Activated CD4-positive, alpha-beta memory T cell treated with anti-CD3 and anti-CD28 coated beads, Interleukin-2, amount 10 ng/mL, durations not matched to agents 7 days and 5 days (primary cell): ENCODE measurements around the gene ELF5. TPM values are rescaled to one million over a fixed set of nuclear protein-coding genes. Genes with fewer than 3 reads are reported as not detected.
A peak's percentile ranks its signal among the peaks of the same experiment; 100 is the strongest.

Experiments
- CTCF ChIA-PET: fragments of 350-600 bp; sonication (Branson Sonifier 250); formaldehyde crosslinking; loops from one replicate; lab custom pipeline; 2021; ENCODE audit warnings: antibody characterized with exemption, inconsistent platforms; lab: Charles Lee
- POLR2A ChIA-PET: fragments of 350-600 bp; sonication (Branson Sonifier 250); formaldehyde crosslinking; loops from one replicate; lab custom pipeline; 2021; ENCODE audit warnings: antibody characterized with exemption; lab: Charles Lee
- DNase-seq: peaks from one replicate; pipeline ENCODE4 v3.0.0-alpha.2; 2020
- H3K27ac Mint-ChIP-seq: one replicate; pipeline ENCODE4 v1.8.0; 2021; ENCODE audit warnings: mild to moderate bottlenecking, mixed read lengths
- H3K27me3 Mint-ChIP-seq: one replicate; pipeline ENCODE4 v1.8.0; 2021; ENCODE audit warnings: mixed read lengths
- H3K36me3 Mint-ChIP-seq: one replicate; pipeline ENCODE4 v1.8.0; 2021; ENCODE audit warnings: low read depth, mixed read lengths
- H3K4me1 Mint-ChIP-seq: one replicate; pipeline ENCODE4 v1.8.0; 2021; ENCODE audit warnings: mixed read lengths
- H3K4me3 Mint-ChIP-seq: one replicate; pipeline ENCODE4 v1.8.0; 2021; ENCODE audit warnings: mild to moderate bottlenecking, mixed read lengths
- H3K9me3 Mint-ChIP-seq: one replicate; pipeline ENCODE4 v1.8.0; 2021; ENCODE audit warnings: mixed read lengths
- total RNA-seq, 2 experiments: library from RNA; stranded (reverse); gene quantifications; one replicate each; pipeline ENCODE4 v1.2.3, GENCODE V29; 2021

The ELF5 gene
- total RNA-seq, 2 experiments from 2014 or later: not detected

DNA sequence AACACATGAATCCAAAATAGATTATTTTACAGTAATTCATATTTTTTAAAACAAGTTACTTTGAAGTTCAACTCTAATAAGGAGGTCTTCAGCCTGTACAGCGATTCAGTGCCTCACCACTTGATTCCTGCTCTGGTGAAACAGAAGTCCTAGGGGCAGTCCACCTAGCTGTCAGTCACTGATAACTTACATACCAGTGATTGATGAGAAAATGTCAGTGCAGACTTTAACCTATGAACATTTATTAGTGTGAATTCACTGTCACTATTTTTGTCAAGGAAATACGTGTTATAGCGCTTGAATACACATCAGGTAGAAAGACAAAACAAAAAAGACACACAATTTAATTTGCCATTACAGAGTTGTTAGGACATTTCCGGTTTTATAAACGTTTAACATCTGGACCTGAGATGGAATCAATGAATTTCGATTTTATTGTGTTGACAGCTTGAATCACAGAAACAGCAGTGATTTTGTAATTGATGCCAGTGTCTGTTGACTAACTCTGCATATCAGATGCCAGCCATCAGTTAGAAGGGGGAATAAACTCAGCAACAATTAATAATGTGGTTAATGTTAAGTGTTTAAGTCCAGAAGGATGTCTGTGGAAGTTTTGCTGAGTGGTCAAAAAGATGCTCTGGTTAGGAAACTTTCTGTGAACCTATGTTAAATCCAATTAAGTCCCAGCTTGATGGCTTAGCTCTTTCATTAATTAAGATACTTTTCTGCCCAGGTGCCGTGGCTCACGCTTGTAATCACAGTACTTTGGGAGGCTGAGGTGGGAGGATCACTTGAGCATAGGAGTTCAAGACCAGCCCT is 34.5 kb downstream of the ELF5 start:
- DNase-seq: no peak
- Mint-ChIP-seq H3K4me3 (no peak overlapping the region), H3K36me3 (no peaks in the 10 kb centered on the region), H3K9me3 (no peaks in the 10 kb centered on the region), H3K27ac (no peak overlapping the region), H3K27me3 (peaks cover 11% of the 10 kb centered on the region), H3K4me1 (no peaks in the 10 kb centered on the region)
- POLR2A ChIA-PET: no interaction called here
- CTCF ChIA-PET: interaction anchor here (2.3 kb wide), 1 partner anchor 11 kb away, joined by 10 read pairs; no protein-coding TSS in a partner anchor

DNA sequence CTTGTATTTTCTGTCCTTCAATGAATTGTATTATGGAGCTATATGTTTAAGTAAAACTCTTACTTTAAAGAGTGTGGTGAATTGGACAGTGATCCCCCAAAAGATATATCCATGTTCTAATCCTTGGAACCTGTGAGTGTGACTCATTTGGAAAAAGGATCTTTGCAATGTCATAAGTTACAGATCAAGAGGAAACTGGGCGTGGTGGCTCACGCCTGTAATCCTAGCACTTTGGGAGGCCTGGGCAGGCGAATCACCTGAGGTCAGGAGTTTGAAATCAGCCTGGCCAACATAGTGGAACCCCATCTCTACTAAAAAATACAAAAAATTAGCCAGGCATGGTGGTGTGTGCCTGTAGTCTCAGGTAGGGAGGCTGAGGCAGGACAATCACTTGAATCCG is 36.7 kb downstream of the ELF5 start:
- Mint-ChIP-seq H3K9me3 (no peaks in the 10 kb centered on the region), H3K27me3 (peaks cover 11% of the 10 kb centered on the region)
- CTCF ChIA-PET: interaction anchor here (1.6 kb wide), 1 partner anchor 9 kb away, joined by 6 read pairs; no protein-coding TSS in a partner anchor

DNA sequence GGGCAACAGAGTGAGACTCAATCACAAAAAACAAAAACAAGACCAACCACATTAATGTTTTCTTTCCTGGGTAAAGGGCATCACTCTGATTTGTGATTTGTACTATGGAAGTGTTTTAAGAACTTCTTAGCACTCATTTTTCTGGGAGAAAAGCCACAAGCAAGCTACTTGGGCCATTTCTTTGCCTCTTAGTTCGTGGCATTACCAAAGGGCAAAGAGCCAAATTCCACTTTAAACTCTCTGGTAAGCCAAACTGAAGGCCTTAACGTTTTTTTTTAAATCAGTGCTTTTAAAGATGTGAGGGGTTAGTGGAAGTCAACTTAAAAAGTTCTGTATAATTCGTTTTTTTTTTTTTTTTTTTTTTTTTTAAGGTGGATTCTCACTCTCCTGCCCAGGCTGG is 37.9 kb downstream of the ELF5 start:
- no peaks in the 10 kb centered on the region for H3K9me3 Mint-ChIP-seq
- no peak overlapping the region for H3K4me3 Mint-ChIP-seq
- H3K36me3 Mint-ChIP-seq: peaks cover 4% of the 10 kb centered on the region
- H3K4me1 Mint-ChIP-seq: no peaks in the 10 kb centered on the region
- H3K27ac Mint-ChIP-seq: no peak overlapping the region
- no peak for DNase-seq
- ChIA-PET POLR2A (no interaction called here), CTCF (interaction anchor here (1.6 kb wide), 1 partner anchor 8 kb away, joined by 6 read pairs; no protein-coding TSS in a partner anchor)
- H3K27me3 Mint-ChIP-seq: peaks cover 11% of the 10 kb centered on the region

More for the DNA sequence above, 36.7 kb downstream of the ELF5 start:
- DNase-seq: no peak
- H3K4me1 Mint-ChIP-seq: no peaks in the 10 kb centered on the region
- H3K36me3 Mint-ChIP-seq: peaks cover 4% of the 10 kb centered on the region
- POLR2A ChIA-PET: no interaction called here
- H3K4me3 Mint-ChIP-seq: no peak overlapping the region
- no peak overlapping the region for H3K27ac Mint-ChIP-seq

DNA sequence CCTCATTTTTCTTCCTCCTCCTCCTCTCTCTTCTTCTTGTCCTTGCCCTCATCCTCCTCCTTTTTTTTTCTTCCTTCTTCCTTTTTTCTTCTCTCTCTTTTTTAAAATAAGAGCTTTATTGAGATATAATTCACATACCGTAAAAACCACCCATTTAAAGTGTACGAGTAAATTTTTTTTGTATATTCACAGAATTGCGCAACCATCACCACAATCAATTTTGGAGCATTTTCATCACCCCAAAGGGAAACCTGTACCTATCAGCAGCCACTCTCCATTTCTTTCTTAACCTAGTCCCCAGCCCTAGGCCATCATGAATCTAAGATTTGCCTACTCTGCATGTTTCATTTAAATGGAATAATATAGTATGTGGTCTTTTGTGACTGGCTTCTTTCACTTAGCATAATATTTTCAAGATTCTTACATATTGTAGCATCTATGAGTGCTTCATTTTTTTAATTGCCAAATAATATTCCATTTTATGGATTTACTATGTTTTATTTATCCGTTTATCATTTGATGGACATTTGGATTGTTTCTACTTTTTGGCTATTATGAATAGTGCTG is 39.9 kb downstream of the ELF5 start:
- no peak overlapping the region for H3K4me3 Mint-ChIP-seq
- no peaks in the 10 kb centered on the region for H3K4me1 Mint-ChIP-seq
- ChIA-PET CTCF (no interaction called here), POLR2A (no interaction called here)
- peaks cover 4% of the 10 kb centered on the region for H3K36me3 Mint-ChIP-seq
- no peak for DNase-seq
- H3K9me3 Mint-ChIP-seq: no peaks in the 10 kb centered on the region
- H3K27ac Mint-ChIP-seq: no peak overlapping the region
- peaks cover 2% of the 10 kb centered on the region for H3K27me3 Mint-ChIP-seq

DNA sequence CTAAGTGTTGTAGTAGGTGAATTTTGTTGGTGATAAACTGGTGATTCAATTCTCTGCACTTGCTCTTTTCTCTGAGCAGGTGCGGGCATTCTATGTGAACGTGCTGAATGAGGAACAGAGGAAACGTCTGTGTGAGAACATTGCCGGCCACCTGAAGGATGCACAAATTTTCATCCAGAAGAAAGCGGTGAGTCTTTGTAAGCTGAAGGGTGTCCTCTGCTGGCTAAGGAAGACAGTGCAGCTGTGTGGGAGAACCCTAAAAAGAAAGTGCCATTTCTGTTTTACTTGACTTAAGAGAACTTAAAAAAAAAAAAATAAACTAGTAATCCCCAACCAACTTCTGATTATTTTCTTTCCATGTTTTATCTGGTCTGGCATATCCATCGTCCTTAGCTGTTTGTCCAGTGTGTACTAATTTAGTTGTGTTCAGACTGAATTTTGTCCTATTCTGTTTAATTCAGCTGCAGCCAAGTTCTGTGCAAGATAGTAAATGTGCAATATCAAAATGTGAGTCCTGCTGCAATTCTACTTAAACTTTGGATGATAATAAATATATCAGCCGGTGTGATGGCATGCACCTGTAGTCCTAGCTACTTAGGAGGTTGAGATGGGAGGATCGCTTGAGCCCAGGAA is 45.3 kb downstream of the ELF5 start:
- peaks cover 6% of the 10 kb centered on the region for H3K4me1 Mint-ChIP-seq
- no peak overlapping the region for H3K4me3 Mint-ChIP-seq
- H3K27ac Mint-ChIP-seq: no peak overlapping the region
- peaks cover 38% of the 10 kb centered on the region for H3K36me3 Mint-ChIP-seq
- H3K27me3 Mint-ChIP-seq: no peaks in the 10 kb centered on the region
- ChIA-PET CTCF (interaction anchor here (0.6 to 2.7 kb wide), 27 partner anchors 8 to 660 kb away, joined by 3 to 19 read pairs (median 4); partner anchors contain the start of genes ABTB2 and CAT), POLR2A (interaction anchor here (1.2 kb wide), 1 partner anchor 30 kb away, joined by 3 read pairs; the partner anchor contains the start of gene CAT)
- peaks cover 10% of the 10 kb centered on the region for H3K9me3 Mint-ChIP-seq
- peak; percentile 56 for DNase-seq

DNA sequence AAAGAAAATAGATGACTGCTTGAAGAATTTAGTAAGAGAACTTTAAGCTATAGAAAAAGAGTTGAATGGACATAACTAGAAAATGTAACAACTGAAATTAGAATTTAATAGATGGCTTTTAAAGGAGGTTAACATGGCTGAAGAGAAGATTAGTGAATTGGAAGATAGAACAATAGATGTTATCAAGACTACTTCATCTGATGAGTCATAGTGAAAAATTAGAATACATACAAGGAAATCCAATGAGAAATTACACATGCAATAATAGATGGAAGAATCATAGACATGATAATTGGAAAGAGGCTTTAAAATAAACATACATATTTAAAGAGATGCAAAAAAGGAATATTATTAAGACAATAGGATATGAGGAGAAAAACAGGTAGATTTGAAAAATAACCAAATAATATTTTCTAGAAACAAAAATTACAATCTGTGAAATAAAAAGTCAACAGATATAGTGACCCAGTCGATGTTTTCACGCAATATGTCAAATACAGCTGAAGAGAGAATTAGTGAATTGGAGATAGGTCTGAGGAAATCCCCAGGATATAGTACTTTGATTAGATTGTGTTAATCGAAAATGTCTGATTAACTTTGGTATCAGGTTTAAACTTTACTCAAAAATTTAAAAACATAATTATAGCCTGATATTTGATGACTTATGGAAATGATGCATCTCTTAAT is 46.6 kb downstream of the ELF5 start:
- H3K36me3 Mint-ChIP-seq: peaks cover 40% of the 10 kb centered on the region
- H3K4me3 Mint-ChIP-seq: no peak overlapping the region
- H3K4me1 Mint-ChIP-seq: peaks cover 6% of the 10 kb centered on the region
- H3K9me3 Mint-ChIP-seq: peaks cover 10% of the 10 kb centered on the region
- H3K27ac Mint-ChIP-seq: no peak overlapping the region
- H3K27me3 Mint-ChIP-seq: no peaks in the 10 kb centered on the region
- ChIA-PET POLR2A (interaction anchor here (1.2 kb wide), 1 partner anchor 28 kb away, joined by 3 read pairs; the partner anchor contains the start of gene CAT), CTCF (interaction anchor here (0.7 to 2.7 kb wide), 12 partner anchors 9 to 470 kb away, joined by 3 to 19 read pairs (median 4); partner anchors contain the start of genes ABTB2 and CAT)
- no peak for DNase-seq

DNA sequence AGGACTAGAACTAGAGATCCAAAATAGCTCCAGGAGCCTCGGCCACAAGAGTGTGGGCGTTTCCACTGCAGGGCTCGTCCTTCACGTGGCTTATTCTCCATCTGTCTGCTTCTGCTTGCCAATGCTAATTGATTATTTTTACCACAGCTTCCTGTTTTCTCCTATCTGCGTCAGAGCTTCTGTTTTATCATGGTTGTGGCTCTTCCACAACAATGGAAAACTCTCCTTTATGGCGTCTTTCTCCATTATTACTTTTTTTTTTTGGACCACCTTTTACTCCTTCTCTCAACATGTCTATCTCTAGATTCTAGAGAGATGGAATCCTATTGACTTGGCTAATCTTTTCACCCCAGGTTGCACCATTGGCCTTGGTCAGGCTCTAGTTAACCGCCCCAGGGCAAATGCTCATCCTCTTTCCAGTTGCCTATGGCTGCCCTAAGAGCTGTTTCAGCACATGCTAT is 49.0 kb downstream of the ELF5 start:
- POLR2A ChIA-PET: no interaction called here
- peaks cover 42% of the 10 kb centered on the region for H3K36me3 Mint-ChIP-seq
- H3K9me3 Mint-ChIP-seq: peaks cover 10% of the 10 kb centered on the region
- no peak overlapping the region for H3K4me3 Mint-ChIP-seq
- no peaks in the 10 kb centered on the region for H3K27me3 Mint-ChIP-seq
- peaks cover 6% of the 10 kb centered on the region for H3K4me1 Mint-ChIP-seq
- DNase-seq: no peak
- no peak overlapping the region for H3K27ac Mint-ChIP-seq
- CTCF ChIA-PET: interaction anchor here (1.8 kb wide), 1 partner anchor 291 kb away, joined by 6 read pairs; no protein-coding TSS in a partner anchor

DNA sequence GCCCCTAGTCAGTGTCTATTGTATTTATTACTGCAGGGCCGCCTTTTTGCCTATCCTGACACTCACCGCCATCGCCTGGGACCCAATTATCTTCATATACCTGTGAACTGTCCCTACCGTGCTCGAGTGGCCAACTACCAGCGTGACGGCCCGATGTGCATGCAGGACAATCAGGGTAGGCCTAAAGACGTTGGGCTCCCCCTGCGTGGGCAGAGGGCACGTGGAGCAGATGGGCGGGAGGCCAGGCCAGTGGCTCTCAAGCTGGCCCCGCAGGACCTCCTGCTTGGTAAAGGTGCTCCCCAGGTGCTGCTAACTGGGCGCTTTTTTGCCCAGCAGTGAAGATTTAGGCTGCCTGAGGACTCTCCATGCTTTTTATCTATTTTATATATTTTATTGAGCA is 52.4 kb downstream of the ELF5 start:
- Mint-ChIP-seq H3K36me3 (peaks cover 46% of the 10 kb centered on the region), H3K9me3 (peaks cover 4% of the 10 kb centered on the region), H3K4me3 (no peak overlapping the region), H3K27me3 (no peaks in the 10 kb centered on the region), H3K4me1 (peaks cover 6% of the 10 kb centered on the region), H3K27ac (no peak overlapping the region)
- no peak for DNase-seq
- ChIA-PET POLR2A (no interaction called here), CTCF (no interaction called here)

DNA sequence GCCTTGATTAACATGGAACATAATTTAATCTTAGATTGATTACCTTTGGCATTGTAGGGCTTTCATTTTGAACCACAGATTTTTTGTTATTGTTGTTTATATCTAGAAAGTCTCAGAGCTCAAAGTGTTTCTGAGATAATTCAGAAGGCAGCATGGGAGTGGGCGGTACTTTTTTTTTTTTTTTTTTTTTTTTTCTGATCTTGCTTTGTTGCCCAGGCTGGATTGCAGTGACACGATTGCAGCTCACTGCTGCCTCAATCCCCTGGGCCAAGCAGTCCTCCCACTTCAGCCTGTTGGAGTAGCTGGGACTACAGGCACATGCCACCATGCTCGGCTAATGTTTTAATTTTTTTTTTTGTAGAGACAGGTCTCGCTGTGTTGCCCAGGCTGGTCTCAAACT is 53.3 kb downstream of the ELF5 start:
- Mint-ChIP-seq H3K9me3 (no peaks in the 10 kb centered on the region), H3K4me1 (peaks cover 6% of the 10 kb centered on the region), H3K27me3 (no peaks in the 10 kb centered on the region), H3K36me3 (peaks cover 41% of the 10 kb centered on the region), H3K4me3 (no peak overlapping the region), H3K27ac (no peak overlapping the region)
- POLR2A ChIA-PET: interaction anchor here (1.0 kb wide), 1 partner anchor 21 kb away, joined by 3 read pairs; no protein-coding TSS in a partner anchor
- CTCF ChIA-PET: interaction anchor here (0.5 to 1.0 kb wide), 2 partner anchors 8 to 464 kb away, joined by 4 read pairs; no protein-coding TSS in a partner anchor
- no peak for DNase-seq

DNA sequence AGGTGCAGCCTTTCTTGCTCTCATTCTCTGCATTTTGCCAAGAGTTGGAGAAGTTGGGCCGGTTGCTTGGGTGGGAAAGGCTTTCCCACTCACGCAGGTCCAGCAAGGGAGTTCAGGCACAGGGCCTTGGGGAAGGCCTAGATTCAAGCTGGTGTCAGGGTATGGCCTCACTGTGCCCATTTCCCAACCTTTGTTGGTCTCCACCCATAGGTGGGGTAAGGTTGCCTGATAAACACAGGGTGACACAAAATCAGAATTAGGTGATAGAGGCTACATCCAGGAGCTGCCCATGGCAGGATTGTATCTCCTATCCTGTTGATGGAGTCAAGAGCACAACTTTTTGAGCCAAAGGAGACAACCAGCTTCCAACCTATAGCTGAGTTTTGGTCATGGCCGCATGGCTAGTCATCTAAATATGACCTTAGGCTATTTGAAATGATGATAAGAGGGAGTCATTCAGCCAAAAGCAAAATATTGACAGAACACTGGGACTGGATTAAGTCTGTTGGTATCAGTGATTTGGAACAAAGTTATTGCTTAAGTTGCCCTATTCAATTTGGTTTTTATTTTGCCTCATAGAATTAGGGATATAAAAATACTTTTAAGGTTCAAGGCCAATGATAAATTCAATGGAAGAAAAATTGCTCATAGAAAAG is 54.0 kb downstream of the ELF5 start:
- POLR2A ChIA-PET: interaction anchor here (1.0 kb wide), 1 partner anchor 20 kb away, joined by 3 read pairs; no protein-coding TSS in a partner anchor
- DNase-seq: no peak
- Mint-ChIP-seq H3K4me1 (peaks cover 4% of the 10 kb centered on the region), H3K27me3 (no peaks in the 10 kb centered on the region), H3K36me3 (peaks cover 40% of the 10 kb centered on the region), H3K9me3 (no peaks in the 10 kb centered on the region), H3K4me3 (no peak overlapping the region), H3K27ac (no peak overlapping the region)
- CTCF ChIA-PET: interaction anchor here (0.5 to 1.0 kb wide), 2 partner anchors 8 to 464 kb away, joined by 4 read pairs; no protein-coding TSS in a partner anchor

DNA sequence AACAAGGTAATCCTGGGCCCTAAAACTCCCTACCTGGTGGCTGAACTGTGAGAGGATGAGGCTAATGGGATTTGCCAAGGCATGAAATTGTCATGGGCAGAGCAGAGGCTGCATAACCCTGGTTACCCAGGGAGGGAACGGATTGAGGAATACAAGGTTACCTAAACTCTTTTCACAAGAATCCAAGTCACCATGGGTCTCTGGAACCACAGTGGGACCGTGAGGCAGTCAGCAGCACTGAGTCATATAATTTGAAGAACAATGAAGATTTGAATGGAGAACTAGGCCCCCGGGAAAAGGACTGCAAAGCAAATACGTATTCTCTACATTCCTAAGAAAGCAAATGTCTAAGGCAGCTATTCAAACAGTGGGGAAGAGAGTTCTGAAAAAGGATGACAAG is 55.1 kb downstream of the ELF5 start:
- CTCF ChIA-PET: no interaction called here
- no peaks in the 10 kb centered on the region for H3K27me3 Mint-ChIP-seq
- H3K9me3 Mint-ChIP-seq: no peaks in the 10 kb centered on the region
- no peak overlapping the region for H3K4me3 Mint-ChIP-seq
- DNase-seq: no peak
- H3K4me1 Mint-ChIP-seq: no peaks in the 10 kb centered on the region
- H3K27ac Mint-ChIP-seq: no peak overlapping the region
- POLR2A ChIA-PET: no interaction called here
- peaks cover 39% of the 10 kb centered on the region for H3K36me3 Mint-ChIP-seq

DNA sequence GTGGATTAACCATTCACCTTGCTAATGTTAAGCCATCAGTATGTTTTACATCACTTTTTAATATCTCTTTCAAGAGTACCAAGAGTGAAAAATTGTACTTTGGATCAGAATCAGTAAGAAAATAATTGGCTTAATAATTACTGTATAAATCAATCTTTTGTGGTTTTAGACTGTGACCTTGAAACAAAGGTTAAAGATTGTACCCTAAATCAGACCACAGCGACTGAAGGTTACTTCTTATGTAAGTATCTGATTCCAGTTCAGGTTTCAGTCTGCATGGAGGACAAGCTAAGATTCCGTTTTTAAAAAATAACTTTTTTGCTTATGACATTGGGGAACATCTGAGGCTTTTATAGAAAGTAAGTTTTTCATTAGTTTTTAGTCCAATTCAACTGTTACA is 56.0 kb downstream of the ELF5 start:
- no peak for DNase-seq
- ChIA-PET POLR2A (no interaction called here), CTCF (no interaction called here)
- no peak overlapping the region for H3K27ac Mint-ChIP-seq
- H3K36me3 Mint-ChIP-seq: peaks cover 40% of the 10 kb centered on the region
- H3K27me3 Mint-ChIP-seq: no peaks in the 10 kb centered on the region
- no peak overlapping the region for H3K4me3 Mint-ChIP-seq
- no peaks in the 10 kb centered on the region for H3K9me3 Mint-ChIP-seq
- H3K4me1 Mint-ChIP-seq: no peaks in the 10 kb centered on the region
